ENCODE data around the gene DENND2A. TPM values are rescaled to one million over a fixed set of nuclear protein-coding genes. Genes with fewer than 3 reads are reported as not detected.
"Not testable (repeated sequence)": the region's sequence is repeated elsewhere in the genome, so short reads cannot be mapped to it uniquely, and the experiment has no call there.

The DENND2A gene
- total RNA-seq, 2 experiments from 2014 or later: not detected

DNA sequence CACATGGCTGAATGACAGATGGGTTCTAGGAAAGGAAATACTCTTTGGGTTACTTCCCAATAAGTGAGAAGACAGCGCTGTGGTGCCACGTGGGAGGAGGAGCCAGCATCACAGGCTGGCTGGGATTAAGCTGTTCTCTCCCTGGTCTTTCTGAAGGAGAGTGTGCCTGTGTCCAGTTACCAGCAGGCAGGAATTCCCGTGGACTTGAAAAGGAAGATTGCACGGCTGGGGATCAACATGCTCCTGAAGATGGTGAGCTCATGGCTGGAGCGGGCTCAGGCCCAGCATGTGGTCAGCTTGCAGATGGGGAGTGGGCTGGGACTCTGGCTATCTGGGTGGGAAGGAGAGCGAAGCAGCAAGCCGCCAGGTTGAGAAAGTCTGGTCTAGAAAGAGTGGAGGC is 40.3 kb upstream of the DENND2A start:
- H3K4me3 Mint-ChIP-seq: no peak overlapping the region
- DNase-seq: no peak
- TF ChIP-seq, protein P1, sequence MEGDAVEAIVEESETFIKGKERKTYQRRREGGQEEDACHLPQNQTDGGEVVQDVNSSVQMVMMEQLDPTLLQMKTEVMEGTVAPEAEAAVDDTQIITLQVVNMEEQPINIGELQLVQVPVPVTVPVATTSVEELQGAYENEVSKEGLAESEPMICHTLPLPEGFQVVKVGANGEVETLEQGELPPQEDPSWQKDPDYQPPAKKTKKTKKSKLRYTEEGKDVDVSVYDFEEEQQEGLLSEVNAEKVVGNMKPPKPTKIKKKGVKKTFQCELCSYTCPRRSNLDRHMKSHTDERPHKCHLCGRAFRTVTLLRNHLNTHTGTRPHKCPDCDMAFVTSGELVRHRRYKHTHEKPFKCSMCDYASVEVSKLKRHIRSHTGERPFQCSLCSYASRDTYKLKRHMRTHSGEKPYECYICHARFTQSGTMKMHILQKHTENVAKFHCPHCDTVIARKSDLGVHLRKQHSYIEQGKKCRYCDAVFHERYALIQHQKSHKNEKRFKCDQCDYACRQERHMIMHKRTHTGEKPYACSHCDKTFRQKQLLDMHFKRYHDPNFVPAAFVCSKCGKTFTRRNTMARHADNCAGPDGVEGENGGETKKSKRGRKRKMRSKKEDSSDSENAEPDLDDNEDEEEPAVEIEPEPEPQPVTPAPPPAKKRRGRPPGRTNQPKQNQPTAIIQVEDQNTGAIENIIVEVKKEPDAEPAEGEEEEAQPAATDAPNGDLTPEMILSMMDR (IDR thresholded peaks at IDR 0.05): no peak
- H3K4me1 Mint-ChIP-seq (ENCODE audit: low read depth): peaks cover 8% of the 10 kb centered on the region
- no peaks in the 10 kb centered on the region for H3K9me3 Mint-ChIP-seq
- POLR2A ChIA-PET: interaction anchor here (1.5 kb wide), 1 partner anchor 333 kb away, joined by 3 read pairs; no protein-coding TSS in a partner anchor
- no peaks in the 10 kb centered on the region for H3K27me3 Mint-ChIP-seq
- no peak overlapping the region for H3K27ac Mint-ChIP-seq
- ATAC-seq: no peak
- peaks cover 43% of the 10 kb centered on the region for H3K36me3 Mint-ChIP-seq (ENCODE audit: low read depth)
- intact Hi-C loops (cut with micrococcal nuclease): no loop called here
- CTCF ChIA-PET: interaction anchor here (0.7 to 2.0 kb wide), 2 partner anchors 28 to 45 kb away, joined by 3 to 6 read pairs; no protein-coding TSS in a partner anchor

DNA sequence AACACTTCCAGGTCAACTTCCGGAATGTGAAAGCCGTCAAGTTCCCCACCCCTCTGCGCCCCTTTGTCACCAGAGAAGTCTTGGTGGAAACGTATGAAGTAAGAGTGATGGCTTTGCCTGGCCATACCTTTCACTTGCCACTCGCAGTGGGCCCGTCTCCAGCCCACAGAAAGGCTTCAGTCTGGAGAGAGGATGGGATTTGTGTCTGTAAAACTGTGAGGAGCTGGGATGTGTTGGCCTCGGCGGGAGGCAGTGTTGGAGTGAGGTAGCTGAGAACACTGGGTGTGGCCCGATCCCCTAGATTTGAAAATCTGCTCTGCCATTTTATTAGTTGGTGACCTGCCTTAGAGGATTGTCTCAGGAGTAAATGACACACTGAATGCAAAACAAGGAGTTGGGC is 38.6 kb upstream of the DENND2A start:
- ChIA-PET POLR2A (no interaction called here), CTCF (interaction anchor here (0.9 kb wide), 1 partner anchor 162 kb away, joined by 4 read pairs; no protein-coding TSS in a partner anchor)
- Mint-ChIP-seq H3K4me1 (ENCODE audit: low read depth) (peaks cover 23% of the 10 kb centered on the region), H3K9me3 (no peaks in the 10 kb centered on the region), H3K36me3 (ENCODE audit: low read depth) (peaks cover 43% of the 10 kb centered on the region), H3K27ac (no peak overlapping the region), H3K4me3 (no peak overlapping the region), H3K27me3 (no peaks in the 10 kb centered on the region)
- ATAC-seq (no peak), DNase-seq (no peak)
- TF ChIP-seq, protein P1 (IDR thresholded peaks at IDR 0.05): no peak
- intact Hi-C loops (cut with micrococcal nuclease): no loop called here

DNA sequence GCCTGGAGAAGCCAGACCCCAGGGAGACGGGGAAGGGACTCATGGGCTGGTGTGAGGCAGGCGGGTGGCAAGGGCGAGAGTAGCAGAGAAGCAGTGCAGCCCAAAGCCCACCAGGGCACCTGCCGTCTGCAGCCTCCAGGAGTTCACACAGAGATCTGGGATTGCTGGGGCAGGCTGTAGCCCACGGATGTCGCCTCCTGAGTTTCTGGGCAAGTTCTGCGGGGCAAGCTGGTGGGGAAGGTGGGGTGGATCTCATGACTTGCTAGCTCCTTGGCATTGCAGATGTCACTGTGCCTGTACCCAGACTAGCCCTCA is 38.2 kb upstream of the DENND2A start:
- ATAC-seq (no peak), DNase-seq (no peak)
- peaks cover 39% of the 10 kb centered on the region for H3K36me3 Mint-ChIP-seq (ENCODE audit: low read depth)
- CTCF ChIA-PET: no interaction called here
- H3K4me3 Mint-ChIP-seq: no peak overlapping the region
- TF ChIP-seq, protein P1 (IDR thresholded peaks at IDR 0.05): no peak
- H3K4me1 Mint-ChIP-seq (ENCODE audit: low read depth): peaks cover 26% of the 10 kb centered on the region
- H3K27me3 Mint-ChIP-seq: no peaks in the 10 kb centered on the region
- no peaks in the 10 kb centered on the region for H3K9me3 Mint-ChIP-seq
- POLR2A ChIA-PET: no interaction called here
- intact Hi-C loops (cut with micrococcal nuclease): no loop called here
- H3K27ac Mint-ChIP-seq: no peak overlapping the region

- H3K9me3 Mint-ChIP-seq: no peaks in the 10 kb centered on the region
- CTCF ChIA-PET: no interaction called here
- no peak overlapping the region for H3K4me3 Mint-ChIP-seq
- POLR2A ChIA-PET: no interaction called here
- peaks cover 37% of the 10 kb centered on the region for H3K36me3 Mint-ChIP-seq (ENCODE audit: low read depth)
- DNase-seq (no peak), ATAC-seq (no peak)
- H3K4me1 Mint-ChIP-seq (ENCODE audit: low read depth): peaks cover 29% of the 10 kb centered on the region
- intact Hi-C loops (cut with micrococcal nuclease): no loop called here
- TF ChIP-seq, protein P1 (IDR thresholded peaks at IDR 0.05): no peak
- H3K27ac Mint-ChIP-seq: no peak overlapping the region
- H3K27me3 Mint-ChIP-seq: no peaks in the 10 kb centered on the region
Measured at GRCh38 chr7:140678081-140678815, 37.6 kb upstream of the DENND2A start.

DNA sequence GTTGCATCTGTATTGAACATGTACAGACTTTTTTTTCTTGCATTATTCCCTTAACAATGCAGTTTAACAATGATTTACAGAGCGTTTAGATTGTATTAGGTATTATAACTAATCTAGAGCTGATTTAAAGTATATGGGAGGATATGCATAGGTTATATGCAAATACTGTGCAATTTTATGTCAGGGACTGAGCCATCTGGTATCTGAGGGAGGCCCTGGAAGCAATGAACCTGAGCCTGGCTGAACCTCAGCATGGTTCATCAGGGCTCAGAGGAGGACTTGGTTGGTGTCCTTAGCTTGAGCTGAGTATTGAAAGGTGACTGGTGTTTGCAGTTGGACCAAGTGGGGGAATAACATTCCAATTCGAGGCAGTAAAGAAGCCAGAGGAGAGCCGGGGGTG is 36.9 kb upstream of the DENND2A start:
- Mint-ChIP-seq H3K36me3 (ENCODE audit: low read depth) (peaks cover 37% of the 10 kb centered on the region), H3K9me3 (no peaks in the 10 kb centered on the region), H3K4me3 (no peak overlapping the region), H3K27ac (no peak overlapping the region), H3K4me1 (ENCODE audit: low read depth) (peaks cover 29% of the 10 kb centered on the region), H3K27me3 (no peaks in the 10 kb centered on the region)
- intact Hi-C loops (cut with micrococcal nuclease): no loop called here
- POLR2A ChIA-PET: no interaction called here
- no peak for DNase-seq
- CTCF ChIA-PET: no interaction called here
- ATAC-seq: no peak
- TF ChIP-seq, protein P1 (IDR thresholded peaks at IDR 0.05): no peak

DNA sequence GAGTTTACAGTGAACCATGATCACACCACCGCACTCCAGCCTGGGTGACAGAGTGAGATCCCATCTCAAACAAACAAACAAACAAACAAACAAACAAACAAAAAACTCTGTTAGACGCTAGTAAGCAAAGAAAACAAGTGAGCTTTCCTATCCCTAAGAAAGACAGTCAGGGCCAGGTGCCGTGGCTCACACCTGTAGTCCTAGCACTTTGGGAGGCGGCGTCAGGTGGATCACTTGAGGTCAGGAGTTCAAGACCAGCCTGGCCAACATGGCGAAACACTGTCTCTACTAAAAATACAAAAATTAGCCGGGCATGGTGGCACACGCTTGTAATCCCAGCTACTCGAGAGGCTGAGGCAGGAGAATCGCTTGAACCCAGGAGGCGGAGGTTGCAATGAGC is 36.3 kb upstream of the DENND2A start:
- H3K27ac Mint-ChIP-seq; POLR2A ChIA-PET; ATAC-seq; DNase-seq; H3K9me3 Mint-ChIP-seq; intact Hi-C loops (cut with micrococcal nuclease); H3K27me3 Mint-ChIP-seq; H3K4me3 Mint-ChIP-seq: not testable (repeated sequence)
- Mint-ChIP-seq H3K4me1 (ENCODE audit: low read depth) (peaks cover 34% of the 10 kb centered on the region), H3K36me3 (ENCODE audit: low read depth) (peaks cover 35% of the 10 kb centered on the region)
- CTCF ChIA-PET: interaction anchor here (1.5 kb wide), 1 partner anchor 9 kb away, joined by 4 read pairs; no protein-coding TSS in a partner anchor

Measured in activated CD8-positive, alpha-beta T cell treated with anti-CD3 and anti-CD28 coated beads for 36 hours (primary cell).